Lung (tissue), 12 donors: ENCODE results near the gene IFNE. TPM values are rescaled to one million over a fixed set of nuclear protein-coding genes. Genes with fewer than 3 reads are reported as not detected.

Experiments
- ATAC-seq: fragments of 200-7000 bp; cut with Tn5 transposase; one replicate; pipeline ENCODE4 v1.9.1; 2020; ENCODE audit warnings: moderate number of reproducible peaks; ENCODE audit not compliant: insufficient read depth, low FRiP score
- DNase-seq, 3 donors: peaks; one replicate each; pipeline ENCODE4 v3.0.0-alpha.2; 2013 to 2017
- H3K27ac ChIP-seq, 2 donors: one replicate each; pipeline ENCODE4 v1.5.1; 2013; ENCODE audit warnings: mild to moderate bottlenecking in 2 of 2, moderate library complexity in 2 of 2, control low read depth in 1 of 2, inconsistent platforms in 1 of 2, low read depth in 1 of 2, low read length in 1 of 2
- H3K27me3 ChIP-seq, 3 donors: one replicate each; pipeline ENCODE4 v1.5.1; 2013; ENCODE audit warnings: low read length in 2 of 3; ENCODE audit not compliant: control insufficient read depth in 3 of 3, insufficient read depth in 3 of 3
- H3K36me3 ChIP-seq, 4 donors: one replicate each; pipeline ENCODE4 v1.5.1; 2013; ENCODE audit warnings: low read length in 4 of 4, mild to moderate bottlenecking in 1 of 4, moderate library complexity in 1 of 4; ENCODE audit not compliant: control insufficient read depth in 4 of 4, insufficient read depth in 4 of 4
- H3K4me1 ChIP-seq, 5 donors: one replicate each; pipeline ENCODE4 v1.5.1; 2013; ENCODE audit warnings: low read length in 5 of 5, mild to moderate bottlenecking in 2 of 5, moderate library complexity in 1 of 5; ENCODE audit not compliant: control insufficient read depth in 5 of 5, insufficient read depth in 5 of 5
- H3K4me3 ChIP-seq: one replicate; pipeline ENCODE4 v1.5.1; 2013; ENCODE audit warnings: mild to moderate bottlenecking, control low read depth, moderate library complexity
- H3K9ac ChIP-seq, 2 donors: one replicate each; pipeline ENCODE4 v1.5.1; 2013; ENCODE audit warnings: low read length in 2 of 2, control low read depth in 1 of 2; ENCODE audit not compliant: insufficient read depth in 1 of 2
- H3K9me3 ChIP-seq, 4 donors: one replicate each; pipeline ENCODE4 v1.5.1; 2013; ENCODE audit warnings: low read length in 3 of 4, mild to moderate bottlenecking in 1 of 4, moderate library complexity in 1 of 4; ENCODE audit not compliant: control insufficient read depth in 4 of 4, insufficient read depth in 3 of 4
- WGBS, 2 donors: extraction: QIAGEN DNeasy Blood & Tissue Kit; methylation state at CpG; one replicate each; pipeline ENCODE4 v1.1.7; 2013; 5-methylcytosine and 5-hydroxymethylcytosine counted together
- polyA plus RNA-seq, 2 donors: library from polyadenylated mRNA; stranded (reverse); fragments of 200-250 nt; gene quantifications; one replicate each; pipeline ENCODE4 v1.2.1, GENCODE V29; 2013
- total RNA-seq, 2 donors: library from RNA; depleted of rRNA in 1 of 2; stranded (reverse); fragments of >200 nt in 1 of 2; gene quantifications; one replicate each; pipeline ENCODE4 v1.2.1, GENCODE V29; 2014 to 2021
- TF ChIP-seq, protein P1 (sequence below): IDR thresholded peaks from 2 replicates; pipeline ENCODE4 v1.5.1; 2012; ENCODE audit warnings: mild to moderate bottlenecking; ENCODE audit errors: control extremely low read depth, extremely low read depth
- donor health status: control.
- donor health status: control.
- donor health status: Bipolar disorder and iron deficiency.
- donor health status: healthy.
- donor health status: DM: yes; HTN: yes; CAD: no.

Gene IFNE
- total and polyA plus RNA-seq, 4 donors, result 0.20 TPM; not detected in 3

DNA sequence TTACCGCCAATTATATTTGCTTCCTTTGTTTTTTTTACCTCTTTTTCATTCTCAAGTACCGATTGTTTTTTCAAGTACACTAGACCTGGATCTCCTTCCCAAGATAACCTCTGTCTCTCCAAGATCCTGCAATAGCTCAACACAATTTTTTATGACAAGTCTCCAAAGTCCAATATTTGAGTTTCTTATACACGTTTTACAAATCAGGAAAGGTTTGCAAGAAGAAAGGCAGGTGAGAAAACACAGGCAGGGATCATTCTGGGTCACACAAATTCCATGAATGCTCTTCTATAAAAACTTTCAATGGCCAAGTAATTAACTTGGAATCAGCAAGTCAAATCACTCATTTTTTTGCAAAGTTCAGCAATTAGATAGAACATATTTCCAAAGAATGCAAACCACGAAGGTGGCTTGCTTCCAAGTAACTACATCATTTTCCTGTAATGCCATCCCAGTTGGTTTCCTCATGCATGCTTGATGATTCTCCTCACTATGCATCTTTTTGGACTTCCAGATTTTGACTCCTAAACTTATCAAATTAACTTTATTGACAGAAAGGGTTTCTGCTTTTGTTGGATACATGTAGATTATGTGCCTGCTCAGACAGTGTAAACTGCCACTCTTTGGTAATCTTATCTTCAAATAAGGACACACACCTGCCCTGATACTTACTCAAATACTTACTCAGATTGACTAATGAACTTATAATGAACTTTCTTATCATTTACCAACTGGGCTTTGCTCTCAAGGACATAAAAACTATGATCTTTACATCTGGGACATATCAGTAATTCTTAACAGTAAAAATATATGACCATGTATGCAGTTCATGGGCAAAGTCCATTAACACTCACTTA is 24.7 kb upstream of the IFNE start:
- H3K9ac ChIP-seq, result no peak overlapping the region
- peak in 1 of 3 donors; percentile 15 for DNase-seq
- H3K27me3 ChIP-seq, result no peaks in the 10 kb centered on the region
- H3K9me3 ChIP-seq, result no peaks in the 10 kb centered on the region
- H3K27ac ChIP-seq, result no peak overlapping the region
- no peak overlapping the region for H3K4me3 ChIP-seq
- no peaks in the 10 kb centered on the region for H3K4me1 ChIP-seq
- no peak for ATAC-seq
- WGBS, 2 donors, result 49 to 59% methylated on average over 4 of the region's 4 CpGs
- TF ChIP-seq, protein P1, sequence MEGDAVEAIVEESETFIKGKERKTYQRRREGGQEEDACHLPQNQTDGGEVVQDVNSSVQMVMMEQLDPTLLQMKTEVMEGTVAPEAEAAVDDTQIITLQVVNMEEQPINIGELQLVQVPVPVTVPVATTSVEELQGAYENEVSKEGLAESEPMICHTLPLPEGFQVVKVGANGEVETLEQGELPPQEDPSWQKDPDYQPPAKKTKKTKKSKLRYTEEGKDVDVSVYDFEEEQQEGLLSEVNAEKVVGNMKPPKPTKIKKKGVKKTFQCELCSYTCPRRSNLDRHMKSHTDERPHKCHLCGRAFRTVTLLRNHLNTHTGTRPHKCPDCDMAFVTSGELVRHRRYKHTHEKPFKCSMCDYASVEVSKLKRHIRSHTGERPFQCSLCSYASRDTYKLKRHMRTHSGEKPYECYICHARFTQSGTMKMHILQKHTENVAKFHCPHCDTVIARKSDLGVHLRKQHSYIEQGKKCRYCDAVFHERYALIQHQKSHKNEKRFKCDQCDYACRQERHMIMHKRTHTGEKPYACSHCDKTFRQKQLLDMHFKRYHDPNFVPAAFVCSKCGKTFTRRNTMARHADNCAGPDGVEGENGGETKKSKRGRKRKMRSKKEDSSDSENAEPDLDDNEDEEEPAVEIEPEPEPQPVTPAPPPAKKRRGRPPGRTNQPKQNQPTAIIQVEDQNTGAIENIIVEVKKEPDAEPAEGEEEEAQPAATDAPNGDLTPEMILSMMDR, result no peak
- H3K36me3 ChIP-seq, result no peaks in the 10 kb centered on the region

DNA sequence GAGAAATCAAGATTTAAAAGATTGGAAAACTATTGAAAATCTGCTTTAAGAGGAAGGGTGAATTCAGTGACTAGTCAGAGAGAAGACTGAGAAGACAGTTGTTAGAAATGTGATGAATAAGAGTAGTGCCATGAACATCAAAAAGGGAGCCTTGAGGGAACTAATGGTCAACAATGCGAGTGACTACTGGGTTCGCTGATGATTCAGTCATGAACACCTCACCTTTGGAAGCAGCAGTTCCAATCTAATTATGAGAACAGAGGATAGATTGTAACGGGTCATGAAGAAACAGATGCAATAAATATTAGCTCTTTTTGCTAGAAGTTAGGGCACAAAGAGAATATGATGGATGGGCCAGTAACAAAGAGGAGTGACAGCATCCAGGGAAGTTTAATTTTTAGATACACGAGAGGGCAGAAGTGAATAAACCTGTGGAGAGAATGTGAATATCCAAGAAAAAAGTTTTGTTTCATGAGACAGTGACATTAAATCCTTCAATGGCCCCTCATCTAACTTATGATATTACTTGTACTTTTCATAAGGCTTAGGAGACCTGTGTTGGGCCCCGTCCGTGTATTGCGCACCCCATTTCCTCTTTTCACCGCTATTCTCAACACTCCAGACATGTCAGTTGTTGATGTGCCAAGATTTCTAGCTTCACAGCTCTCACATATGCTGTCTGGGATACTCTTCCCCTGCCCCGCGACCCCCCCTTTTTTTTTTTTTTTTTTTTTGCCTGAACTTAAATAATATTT is 23.5 kb upstream of the IFNE start:
- H3K36me3 ChIP-seq, result no peaks in the 10 kb centered on the region
- H3K9me3 ChIP-seq, result no peaks in the 10 kb centered on the region
- H3K4me1 ChIP-seq, result no peaks in the 10 kb centered on the region
- H3K9ac ChIP-seq, result no peak overlapping the region
- 51 to 63% methylated on average over 10 of the region's 10 CpGs for WGBS, 2 donors
- ATAC-seq (no peak), DNase-seq (no peak)
- no peak overlapping the region for H3K27ac ChIP-seq
- H3K4me3 ChIP-seq, result no peak overlapping the region
- no peaks in the 10 kb centered on the region for H3K27me3 ChIP-seq
- TF ChIP-seq, protein P1, result no peak

DNA sequence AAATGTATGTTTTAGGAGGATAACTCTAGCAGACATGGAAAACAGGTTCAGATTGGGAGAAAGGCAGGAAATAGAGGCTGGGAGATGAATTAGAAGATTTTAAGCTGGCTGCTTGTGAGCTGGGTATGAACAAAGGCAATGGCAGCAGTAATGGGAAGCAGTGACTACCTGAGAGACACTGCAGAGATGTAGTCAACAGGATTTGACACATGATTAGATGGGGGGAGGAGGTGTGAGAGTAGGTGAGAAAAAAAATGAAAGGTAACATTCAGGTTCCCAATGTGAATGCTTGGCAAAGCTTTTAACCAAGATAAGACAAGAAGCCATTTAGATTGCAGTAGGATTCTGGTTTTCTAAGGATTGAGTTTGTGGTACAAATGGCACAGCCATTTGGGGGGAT is 22.8 kb upstream of the IFNE start:
- Histone ChIP-seq H3K4me3 (no peak overlapping the region), H3K27me3 (no peaks in the 10 kb centered on the region), H3K27ac (no peak overlapping the region), H3K4me1 (no peaks in the 10 kb centered on the region), H3K36me3 (no peaks in the 10 kb centered on the region), H3K9me3 (no peaks in the 10 kb centered on the region), H3K9ac (no peak overlapping the region)
- DNase-seq (no peak), ATAC-seq (no peak)
- TF ChIP-seq, protein P1, result no peak
